ENCODE measurements around the gene VPS16. TPM values are rescaled to one million over a fixed set of nuclear protein-coding genes. Genes with fewer than 3 reads are reported as not detected.

The VPS16 gene
- polyA plus RNA-seq, 1 experiment, result 33.5 TPM

DNA sequence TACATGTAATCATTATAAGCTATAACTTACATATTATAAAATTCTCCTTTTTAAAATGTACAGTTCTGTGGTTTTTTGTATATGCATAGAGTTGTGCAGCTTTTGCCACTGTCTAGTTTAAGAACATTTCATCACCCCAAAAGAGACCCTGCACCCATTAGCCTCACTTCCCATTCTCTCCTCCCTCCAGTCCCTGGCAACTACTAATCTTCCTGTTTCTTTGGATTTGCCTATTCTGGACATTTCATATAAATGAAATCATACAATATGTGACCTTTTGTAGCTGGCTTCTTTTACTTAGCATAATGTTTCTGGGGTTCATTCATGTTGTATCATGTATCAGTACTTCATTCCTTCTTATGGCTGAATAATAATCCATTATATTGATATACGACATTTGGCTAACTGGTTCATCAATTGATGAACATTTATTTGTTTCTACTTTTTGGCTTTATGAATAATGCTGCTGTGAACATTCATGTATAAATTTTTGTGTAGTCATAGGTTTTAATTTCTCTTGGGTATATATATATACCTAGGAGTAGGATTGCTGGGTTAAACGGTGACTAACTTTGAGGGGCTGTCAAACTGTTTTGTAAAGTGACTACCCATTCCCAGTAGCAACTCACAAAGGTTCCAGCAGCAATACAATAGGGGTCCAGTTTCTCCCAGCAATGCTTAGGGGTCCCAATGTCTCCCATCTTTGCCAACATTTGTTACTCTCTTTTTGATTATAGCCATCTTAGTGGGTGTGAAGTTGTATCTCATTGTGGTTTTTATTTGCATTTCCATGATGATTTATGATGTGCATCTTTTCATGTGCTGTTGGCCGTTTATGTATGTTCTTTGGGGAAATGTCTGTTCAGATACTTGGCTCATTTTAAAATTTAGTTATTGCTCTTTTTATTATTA, 43.4 kb downstream of the VPS16 start:
- CTCF ChIA-PET, result no interaction called here
- POLR2A ChIA-PET, result no interaction called here
- Histone ChIP-seq H3K4me3 (ENCODE audit: low read depth, low read length) (no peak overlapping the region), H3K27ac (ENCODE audit: low read depth, low read length) (no peak overlapping the region), H3K27me3 (ENCODE audit: control insufficient read depth, insufficient read depth, low read length) (no peaks in the 10 kb centered on the region), H3K9me3 (ENCODE audit: control insufficient read depth, insufficient read depth, low read length) (no peaks in the 10 kb centered on the region)
- no peak for TF ChIP-seq CTCF (IDR thresholded peaks at IDR 0.05; ENCODE audit: low read depth, low read length)
- DNase-seq (ENCODE audit: low read depth, low spot score), result no peak

GRCh38 chr20:2887715-2888114, 47.2 kb downstream of the VPS16 start:
- ChIA-PET CTCF (interaction anchor here (1.0 kb wide), 1 partner anchor 113 kb away, joined by 5 read pairs; no protein-coding TSS in a partner anchor), POLR2A (no interaction called here)
- DNase-seq (ENCODE audit: low read depth, low spot score), result no peak
- TF ChIP-seq CTCF (IDR thresholded peaks at IDR 0.05; ENCODE audit: low read depth, low read length), result no peak
- Histone ChIP-seq H3K4me3 (ENCODE audit: low read depth, low read length) (no peak overlapping the region), H3K27ac (ENCODE audit: low read depth, low read length) (no peak overlapping the region), H3K27me3 (ENCODE audit: control insufficient read depth, insufficient read depth, low read length) (no peaks in the 10 kb centered on the region), H3K9me3 (ENCODE audit: control insufficient read depth, insufficient read depth, low read length) (no peaks in the 10 kb centered on the region)

DNA sequence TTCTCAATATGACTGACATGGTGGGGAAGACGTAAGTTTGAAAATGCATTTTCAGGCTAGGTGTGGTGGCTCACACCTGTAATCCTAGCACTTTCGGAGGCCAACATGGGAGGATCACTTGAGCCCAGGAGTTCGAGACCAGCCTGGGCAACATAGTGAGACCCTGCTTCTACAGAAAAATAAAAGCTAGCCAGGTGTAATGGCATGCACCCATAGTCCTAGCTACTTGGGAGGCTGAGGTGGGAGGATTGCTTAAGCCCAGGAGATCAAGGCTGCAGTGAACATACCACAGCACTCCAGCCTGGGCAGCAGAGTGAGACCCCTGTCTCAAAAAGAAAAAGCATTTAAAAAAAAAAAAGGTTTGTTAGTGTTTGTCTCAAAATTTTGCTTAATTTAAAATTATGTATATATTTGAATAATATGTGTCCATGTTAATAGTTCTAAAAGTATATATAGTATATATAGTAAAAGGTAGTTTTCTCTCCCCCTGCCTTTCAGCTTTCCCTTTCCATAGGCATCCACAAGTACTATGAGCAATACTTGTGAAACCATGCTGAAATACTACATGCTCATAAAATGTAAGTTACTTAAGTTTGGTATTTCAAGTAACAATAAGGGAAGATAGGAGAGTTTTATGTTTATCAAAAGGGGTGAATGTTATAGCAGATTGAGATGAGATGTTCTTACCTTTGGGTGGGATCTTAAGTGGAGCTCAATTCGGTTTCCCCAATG, 47.8 kb downstream of the VPS16 start:
- TF ChIP-seq CTCF (IDR thresholded peaks at IDR 0.05; ENCODE audit: low read depth, low read length), result no peak
- no peak for DNase-seq (ENCODE audit: low read depth, low spot score)
- H3K9me3 ChIP-seq (ENCODE audit: control insufficient read depth, insufficient read depth, low read length), result no peaks in the 10 kb centered on the region
- H3K27me3 ChIP-seq (ENCODE audit: control insufficient read depth, insufficient read depth, low read length), result no peaks in the 10 kb centered on the region
- POLR2A ChIA-PET, result no interaction called here
- H3K27ac ChIP-seq (ENCODE audit: low read depth, low read length), result no peak overlapping the region
- CTCF ChIA-PET, result interaction anchor here (0.7 kb wide), 1 partner anchor 112 kb away, joined by 3 read pairs; no protein-coding TSS in a partner anchor
- H3K4me3 ChIP-seq (ENCODE audit: low read depth, low read length), result no peak overlapping the region

- no peaks in the 10 kb centered on the region for H3K9me3 ChIP-seq (ENCODE audit: control insufficient read depth, insufficient read depth, low read length)
- no peak overlapping the region for H3K4me3 ChIP-seq (ENCODE audit: low read depth, low read length)
- H3K27me3 ChIP-seq (ENCODE audit: control insufficient read depth, insufficient read depth, low read length), result no peaks in the 10 kb centered on the region
- TF ChIP-seq CTCF (IDR thresholded peaks at IDR 0.05; ENCODE audit: low read depth, low read length), result no peak
- no peak overlapping the region for H3K27ac ChIP-seq (ENCODE audit: low read depth, low read length)
- POLR2A ChIA-PET, result no interaction called here
- CTCF ChIA-PET, result interaction anchor here (2.3 kb wide), 1 partner anchor 112 kb away, joined by 8 read pairs; no protein-coding TSS in a partner anchor
- no peak for DNase-seq (ENCODE audit: low read depth, low spot score)
Measured at GRCh38 chr20:2889209-2889608, 48.7 kb downstream of the VPS16 start.

DNA sequence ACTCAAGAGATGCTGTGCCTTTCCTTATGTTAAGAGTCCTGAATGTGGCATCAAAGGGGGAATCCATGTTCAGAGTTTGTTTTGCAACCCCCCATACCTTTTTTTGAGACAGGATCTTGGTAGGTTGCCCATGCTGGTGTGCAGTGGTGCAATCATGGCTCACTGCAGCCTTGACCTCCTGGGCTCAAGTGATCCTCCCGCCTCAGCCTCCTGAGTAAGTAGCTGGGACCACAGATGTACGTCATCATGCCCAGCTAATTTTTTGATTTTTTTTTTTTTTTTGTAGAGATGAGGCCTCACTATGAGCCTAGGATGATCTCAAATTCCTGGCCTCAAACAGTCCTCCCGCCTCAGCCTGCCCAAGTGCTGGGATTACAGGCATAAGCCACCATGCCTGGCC, 49.3 kb downstream of the VPS16 start:
- ChIA-PET CTCF (interaction anchor here (2.3 kb wide), 1 partner anchor 111 kb away, joined by 8 read pairs; no protein-coding TSS in a partner anchor), POLR2A (no interaction called here)
- Histone ChIP-seq H3K27me3 (ENCODE audit: control insufficient read depth, insufficient read depth, low read length) (no peaks in the 10 kb centered on the region), H3K4me3 (ENCODE audit: low read depth, low read length) (no peak overlapping the region), H3K27ac (ENCODE audit: low read depth, low read length) (no peak overlapping the region), H3K9me3 (ENCODE audit: control insufficient read depth, insufficient read depth, low read length) (peaks cover 5% of the 10 kb centered on the region; the same call in 1 of the 2 replicates)
- TF ChIP-seq CTCF (IDR thresholded peaks at IDR 0.05; ENCODE audit: low read depth, low read length), result no peak
- no peak for DNase-seq (ENCODE audit: low read depth, low spot score)

All from AG04450 (cell line).